Right renal pelvis (tissue), 4 donors: ENCODE results near the gene CPEB3. TPM values are rescaled to one million over a fixed set of nuclear protein-coding genes. Genes with fewer than 3 reads are reported as not detected.

Source experiments
- polyA plus RNA-seq, 4 donors: library from polyadenylated mRNA; unstranded; fragments of 120-200 nt; gene quantifications; one replicate each; pipeline ENCODE4 v1.2.1, GENCODE V29; 2013; ENCODE audit not compliant: insufficient read length in 4 of 4

Gene CPEB3
- polyA plus RNA-seq, 4 donors: 3.5 to 5.0 (median 3.8) TPM

Other genes starting within 250 kb of the CPEB3 start
- 10 to 100 TPM; 67.7 to 83.4 (median 79.0) TPM for gene MARCHF5, start 89 bp upstream of the CPEB3 start, polyA plus RNA-seq